Kidney (tissue), 14 donors: ENCODE measurements around the gene KCNT2. TPM values are rescaled to one million over a fixed set of nuclear protein-coding genes. Genes with fewer than 3 reads are reported as not detected.

Experiments
- DNase-seq, 5 donors: peaks; one replicate each; pipeline ENCODE4 v3.0.0-alpha.2; 2013 to 2020
- FAIRE-seq: peaks from 2 replicates; lab custom pipeline; 2012; peaks lifted over from hg19 to GRCh38; lab: Jason Lieb, UNC
- H3K27ac ChIP-seq, 2 donors: one replicate each; pipeline ENCODE4 v1.7.0; 2013; ENCODE audit warnings: low read depth in 2 of 2, low read length in 2 of 2, inconsistent platforms in 1 of 2
- H3K27me3 ChIP-seq: one replicate; pipeline ENCODE4 v1.7.1; 2013; ENCODE audit warnings: low read length, inconsistent platforms; ENCODE audit not compliant: control insufficient read depth, insufficient read depth
- H3K36me3 ChIP-seq, 3 donors: one replicate each; pipeline versions ENCODE4 v1.7.0 to v1.7.1; 2013; ENCODE audit warnings: low read length in 3 of 3, control low read depth in 1 of 3, inconsistent platforms in 1 of 3; ENCODE audit not compliant: insufficient read depth in 3 of 3, control insufficient read depth in 2 of 3
- H3K4me1 ChIP-seq, 3 donors: one replicate each; pipeline versions ENCODE4 v1.7.0 to v1.7.1; 2013; ENCODE audit warnings: low read length in 3 of 3, inconsistent platforms in 1 of 3, low read depth in 1 of 3; ENCODE audit not compliant: control insufficient read depth in 2 of 3, insufficient read depth in 2 of 3
- H3K4me3 ChIP-seq, 3 donors: one replicate each; pipeline versions ENCODE4 v1.7.0 to v1.8.1; 2013; ENCODE audit warnings: low read length in 3 of 3, control low read depth in 1 of 3, inconsistent platforms in 1 of 3
- H3K9ac ChIP-seq, 3 donors: one replicate each; pipeline versions ENCODE4 v1.7.0 to v1.7.1; 2013; ENCODE audit warnings: low read length in 3 of 3, control low read depth in 1 of 3, inconsistent platforms in 1 of 3
- H3K9me3 ChIP-seq, 3 donors: one replicate each; pipeline versions ENCODE4 v1.7.0 to v1.7.1; 2013; ENCODE audit warnings: low read length in 3 of 3, control low read depth in 1 of 3, inconsistent platforms in 1 of 3; ENCODE audit not compliant: control insufficient read depth in 2 of 3, insufficient read depth in 1 of 3
- CTCF ChIP-seq: IDR thresholded peaks from 3 replicates; pipeline ENCODE4 v1.5.1; 2012; ENCODE audit warnings: mild to moderate bottlenecking, moderate library complexity, borderline replicate concordance; ENCODE audit not compliant: insufficient read depth; ENCODE audit errors: extremely low read depth
- intact Hi-C: fragments of 100-400 bp; cut with DNase I; formaldehyde crosslinking; loops from one replicate; pipeline ENCODE4 v1.11.1; 2022
- polyA plus RNA-seq: library from polyadenylated mRNA; stranded (reverse); fragments of 350-450 nt; fragmentation: Illumina TruSeq; extraction: RNeasy Lipid Tissue Mini Kit (QIAGEN cat#74804); gene quantifications from one replicate; pipeline ENCODE4 v1.2.3, GENCODE V29; 2014; ENCODE audit warnings: low read depth, low replicate concordance; ENCODE audit not compliant: insufficient read depth
- total RNA-seq: library from RNA; stranded (reverse); fragmentation: NEBNext Ultra II Directional; extraction: Animal tissue kit (Norgen Biotek cat#: 25700); gene quantifications from one replicate; pipeline ENCODE4 v1.2.1, GENCODE V29; 2021
- donor health status: control.
- donor health status: control.
- donor health status: control.
- donor health status: control.
- donor health status: control.
- donor health status: DM: yes; HTN: yes; CAD: no.
- donor health status: Normal renal cell carcinoma (clear cell type).

KCNT2 gene
- total and polyA plus RNA-seq, 2 donors from 2014 or later = 0.39 to 6.3 TPM

DNA sequence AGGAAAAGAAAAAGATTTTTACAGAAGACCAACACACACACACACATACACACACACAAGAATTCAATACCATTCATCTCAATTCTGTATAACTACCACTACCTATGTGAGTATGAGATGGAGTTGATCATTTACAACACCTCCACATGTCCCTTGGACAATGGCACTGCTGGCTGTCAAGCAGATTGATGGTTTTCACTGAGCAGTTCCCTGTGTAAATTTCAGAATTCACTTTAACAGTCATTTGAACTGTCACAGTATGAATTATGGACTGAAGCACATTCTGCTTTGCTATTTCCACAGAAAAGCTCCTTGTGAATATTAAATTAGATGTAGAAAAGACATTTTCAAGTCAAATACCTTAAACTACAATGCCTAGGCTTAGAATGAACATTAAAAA is 14.3 kb downstream of the KCNT2 start:
- no peaks in the 10 kb centered on the region for H3K4me1 ChIP-seq
- DNase-seq (peak in 2 of 5 donors; percentile 3 to 6), FAIRE-seq (no peak)
- H3K9me3 ChIP-seq = no peaks in the 10 kb centered on the region
- no peak for TF ChIP-seq CTCF
- no peak overlapping the region for H3K9ac ChIP-seq
- intact Hi-C loops = no loop called here
- no peaks in the 10 kb centered on the region for H3K36me3 ChIP-seq
- H3K4me3 ChIP-seq = no peak overlapping the region
- H3K27me3 ChIP-seq = no peaks in the 10 kb centered on the region
- H3K27ac ChIP-seq = no peak overlapping the region

DNA sequence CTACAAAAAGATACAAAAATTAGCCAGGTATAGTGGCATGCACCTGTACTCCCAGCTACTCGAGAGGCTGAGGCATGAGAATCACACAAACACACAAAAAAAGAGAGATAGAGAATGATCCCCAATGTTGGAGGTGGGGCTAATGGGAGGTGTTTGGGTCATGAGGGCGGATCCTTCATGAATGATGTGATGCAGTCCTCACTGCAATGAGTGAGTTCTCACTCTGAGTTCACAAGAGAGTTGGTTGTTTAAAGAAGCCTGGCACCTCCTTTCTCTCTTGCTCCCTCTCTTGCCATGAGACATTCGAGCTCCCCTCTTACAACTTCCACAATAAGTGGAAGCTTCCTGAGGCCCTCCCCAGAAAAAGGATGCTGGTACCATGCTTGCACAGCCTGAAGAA is 17.3 kb downstream of the KCNT2 start:
- TF ChIP-seq CTCF = no peak
- intact Hi-C loops = no loop called here
- H3K27ac ChIP-seq = no peak overlapping the region
- H3K4me1 ChIP-seq = no peaks in the 10 kb centered on the region
- no peak overlapping the region for H3K9ac ChIP-seq
- H3K4me3 ChIP-seq = no peak overlapping the region
- H3K27me3 ChIP-seq = no peaks in the 10 kb centered on the region
- no peaks in the 10 kb centered on the region for H3K9me3 ChIP-seq
- no peaks in the 10 kb centered on the region for H3K36me3 ChIP-seq
- FAIRE-seq = no peak
- no peak for DNase-seq

- no peaks in the 10 kb centered on the region for H3K27me3 ChIP-seq
- DNase-seq = no peak
- intact Hi-C loops = no loop called here
Observed at GRCh38 chr1:196590012-196590708, 18.1 kb downstream of the KCNT2 start.

More at GRCh38 chr1:196590012-196590708, 18.1 kb downstream of the KCNT2 start:
- Histone ChIP-seq H3K4me1 (no peaks in the 10 kb centered on the region), H3K36me3 (no peaks in the 10 kb centered on the region), H3K9me3 (no peaks in the 10 kb centered on the region), H3K27ac (no peak overlapping the region), H3K9ac (no peak overlapping the region), H3K4me3 (no peak overlapping the region)
- no peak for TF ChIP-seq CTCF
- no peak for FAIRE-seq
